K562 (cell line): ENCODE measurements around the gene AKR1A1. TPM values are rescaled to one million over a fixed set of nuclear protein-coding genes. Genes with fewer than 3 reads are reported as not detected.

Experiments
- ATAC-seq: fragments of 200-7000 bp; cut with Tn5 transposase; 3 replicates; pipeline ENCODE4 v1.9.1; 2020; ENCODE audit warnings: moderate library complexity
- BruUV-seq: library from RNA; stranded (reverse); fragments of 400-500 nt; replicated peaks from 2 replicates; lab custom pipeline; 2021; lab: Mats Ljungman, UMichigan
- CTCF ChIA-PET: fragments of 300-600 bp; formaldehyde crosslinking; extraction: SDS; loops from one replicate; lab custom pipeline; 2021; ENCODE audit warnings: low intra/inter-chr PET ratio; lab: Yijun Ruan, JAX
- POLR2A ChIA-PET: fragments of 300-600, 350-650 bp; sonication (Branson Sonifier 250); formaldehyde crosslinking; extraction: SDS; loops from one replicate; lab custom pipeline; 2021; ENCODE audit warnings: antibody characterized with exemption, inconsistent platforms; lab: Yijun Ruan, JAX
- DNase-seq, 4 experiments: peaks; one replicate each; pipeline versions ENCODE4 v3.0.0 to v3.0.0-alpha.2; 2011 to 2018; ENCODE audit warnings: low spot score in 3 of 4, mixed read lengths in 3 of 4; ENCODE audit errors: extremely low read depth in 1 of 4
- FAIRE-seq: peaks from 2 replicates; lab custom pipeline; 2011; peaks lifted over from hg19 to GRCh38; lab: Jason Lieb, UNC
- H2AFZ ChIP-seq: 2 replicates; pipeline ENCODE4 v1.6.0; 2011; ENCODE audit warnings: low read depth, low read length, control low read depth, inconsistent platforms
- H3K27ac ChIP-seq: fragments of 200-600 bp; 3 replicates; pipeline ENCODE4 v1.8.0; 2011; ENCODE audit warnings: low read depth, mild to moderate bottlenecking, control low read depth, inconsistent platforms, low read length, moderate library complexity, mixed read lengths; ENCODE audit errors: extremely low read depth
- H3K27me3 ChIP-seq, 2 experiments: fragments of 300-600 bp in 1 of 2; 2 replicates in 1 of 2; 3 replicates in 1 of 2; pipeline versions ENCODE4 v1.6.0 to v1.8.0; 2011; ENCODE audit warnings: inconsistent platforms in 2 of 2, low read length in 2 of 2, mild to moderate bottlenecking in 1 of 2, mixed read lengths in 1 of 2, moderate library complexity in 1 of 2; ENCODE audit not compliant: control insufficient read depth in 2 of 2, insufficient read depth in 2 of 2
- H3K36me3 ChIP-seq: fragments of 300-600 bp; 3 replicates; pipeline ENCODE4 v1.8.0; 2011; ENCODE audit warnings: mild to moderate bottlenecking, low read length, inconsistent platforms; ENCODE audit not compliant: control insufficient read depth, insufficient read depth
- H3K4me1 ChIP-seq, 2 experiments: fragments of 200-600 bp in 1 of 2; replicated peaks in 1 of 2; 2 replicates in 1 of 2; 3 replicates in 1 of 2; pipeline versions ENCODE4 v1.5.1 to v1.8.0; 2011; ENCODE audit warnings: inconsistent platforms in 2 of 2, low read length in 2 of 2, mild to moderate bottlenecking in 1 of 2, mixed read lengths in 1 of 2, moderate library complexity in 1 of 2; ENCODE audit not compliant: control insufficient read depth in 2 of 2, insufficient read depth in 2 of 2
- H3K4me2 ChIP-seq: 2 replicates; pipeline ENCODE4 v1.6.1; 2011; ENCODE audit warnings: low read length, control low read depth, inconsistent platforms, mixed read lengths; ENCODE audit not compliant: insufficient read depth
- H3K4me3 ChIP-seq: fragments of 200-600 bp; sonication (generic), shearing (Covaris generic); 2 replicates; pipeline ENCODE4 v1.5.1; 2016; ENCODE audit warnings: control low read depth, inconsistent platforms
- H3K79me2 ChIP-seq: fragments of 200-600 bp; 3 replicates; pipeline ENCODE4 v1.8.0; 2011; ENCODE audit warnings: low read length, inconsistent platforms; ENCODE audit not compliant: control insufficient read depth, insufficient read depth
- H3K9ac ChIP-seq, 2 experiments: 2 replicates each; pipeline versions ENCODE4 v1.6.0 to v1.6.1; 2011; ENCODE audit warnings: low read depth in 2 of 2, low read length in 2 of 2, control low read depth in 1 of 2, inconsistent platforms in 1 of 2, mild to moderate bottlenecking in 1 of 2, mixed read lengths in 1 of 2; ENCODE audit not compliant: insufficient read depth in 1 of 2
- H3K9me1 ChIP-seq: one replicate; pipeline ENCODE4 v1.6.0; 2011; ENCODE audit warnings: inconsistent platforms, mild to moderate bottlenecking, low read length, moderate library complexity; ENCODE audit not compliant: control insufficient read depth, insufficient read depth
- H3K9me3 ChIP-seq: replicated peaks from 2 replicates; pipeline ENCODE4 v1.5.1; 2011; ENCODE audit warnings: low read depth, low read length, inconsistent platforms; ENCODE audit not compliant: control insufficient read depth, insufficient read depth
- H4K20me1 ChIP-seq: replicated peaks from 2 replicates; pipeline ENCODE4 v1.6.1; 2011; ENCODE audit warnings: low read length, inconsistent platforms, mixed read lengths; ENCODE audit not compliant: control insufficient read depth, insufficient read depth
- ASH1L ChIP-seq: fragments of 450-650 bp; IDR thresholded peaks from 2 replicates; pipeline ENCODE4 v1.6.1; 2018; ENCODE audit warnings: borderline replicate concordance, mild to moderate bottlenecking, low read depth; ENCODE audit not compliant: partially characterized antibody
- HMGN3 ChIP-seq: IDR thresholded peaks from 2 replicates; pipeline ENCODE4 v1.6.1; 2011; ENCODE audit warnings: borderline replicate concordance, low read depth, mild to moderate bottlenecking, mixed read lengths, low read length; ENCODE audit not compliant: insufficient read length; ENCODE audit errors: extremely low read depth
- KLF16 ChIP-seq: IDR thresholded peaks from 2 replicates; pipeline ENCODE4 v1.6.1; 2016; ENCODE audit warnings: antibody characterized with exemption
- NFIC ChIP-seq: fragments of 450-650 bp; IDR thresholded peaks from 2 replicates; pipeline ENCODE4 v1.6.1; 2017; ENCODE audit warnings: mild to moderate bottlenecking, inconsistent platforms
- NR3C1 ChIP-seq: sonication (generic); formaldehyde crosslinking; IDR thresholded peaks from 2 replicates; pipeline ENCODE4 v1.8.1; 2022; ENCODE audit warnings: missing genetic modification reagents
- PTTG1 ChIP-seq: fragments of 450-650 bp; IDR thresholded peaks from 2 replicates; pipeline ENCODE4 v1.6.1; 2016; ENCODE audit warnings: low read depth, mild to moderate bottlenecking, missing genetic modification characterization, missing compliant biosample characterization
- SMARCA4 ChIP-seq: fragments of 450-650 bp; IDR thresholded peaks from 2 replicates; pipeline ENCODE4 v1.6.1; 2016
- ZNF121 ChIP-seq: sonication (generic); formaldehyde crosslinking; conservative IDR thresholded peaks from 2 replicates; pipeline ENCODE4 v1.8.0; 2022; ENCODE audit warnings: missing genetic modification reagents
- ZNF165 ChIP-seq: fragments of 250-450 bp; sonication (Bioruptor Pico); IDR thresholded peaks from 2 replicates; pipeline ENCODE4 v1.4.0; 2020; ENCODE audit warnings: borderline replicate concordance
- ZNF436 ChIP-seq: fragments of 250-450, 450-650 bp; sonication (Bioruptor Pico); formaldehyde crosslinking; IDR thresholded peaks from 2 replicates; pipeline ENCODE4 v1.7.0; 2020; ENCODE audit warnings: mild to moderate bottlenecking
- WGBS: fragments of 100-300 bp; shearing (Covaris generic); methylation state at CpG from one replicate; pipeline ENCODE4 v1.1.6; 2016; ENCODE audit warnings: low coverage, mixed read lengths; ENCODE audit not compliant: insufficient coverage; ENCODE audit errors: missing lambda C conversion rate; 5-methylcytosine and 5-hydroxymethylcytosine counted together
- in situ Hi-C: fragments of 300-500 bp; cut with MboI; formaldehyde crosslinking; loops from 4 replicates; pipeline ENCODE4 v1.15.0; 2018; ENCODE audit warnings: inconsistent platforms, mixed read lengths
- intact Hi-C: fragments of 100-400 bp; cut with micrococcal nuclease; formaldehyde crosslinking; loops from 2 replicates; pipeline ENCODE4 v1.14.2; 2022
- polyA plus RNA-seq, 8 experiments: library from polyadenylated mRNA; depleted of rRNA in 4 of 8; stranded (reverse) in 5 of 8; unstranded in 3 of 8; fragments of >200 nt; fragmentation: Nextera tagmentation in 2 of 8; fragmentation: Illumina TruSeq in 1 of 8; extraction: Ambion mirVana in 2 of 8; extraction: Trizol in 1 of 8; gene quantifications; 2 replicates each; pipeline versions ENCODE4 v1.2.1 to v1.2.3, GENCODE V29; 2011 to 2014; ENCODE audit warnings: inconsistent platforms in 1 of 8, missing spikeins in 1 of 8
- total RNA-seq, 7 experiments: library from RNA; depleted of rRNA in 6 of 7; stranded (reverse); fragments of >200 nt in 6 of 7; fragmentation: Illumina TruSeq in 2 of 7; extraction: Trizol in 2 of 7; gene quantifications; 2 replicates each; pipeline versions ENCODE4 v1.2.1 to v1.2.3, GENCODE V29; 2011 to 2021; ENCODE audit warnings: low replicate concordance in 1 of 7
- TF ChIP-seq, protein P1 (sequence below): sonication (generic); formaldehyde crosslinking; IDR thresholded peaks from 2 replicates; pipeline ENCODE4 v1.8.0; 2022; ENCODE audit warnings: mild to moderate bottlenecking, missing genetic modification reagents

Gene AKR1A1
- total and polyA plus RNA-seq, 9 of the 15 experiments (the other 6 are each of a cell fraction or from before 2014, with no cell fraction given), result 68.6 to 211 (median 132) TPM

DNA sequence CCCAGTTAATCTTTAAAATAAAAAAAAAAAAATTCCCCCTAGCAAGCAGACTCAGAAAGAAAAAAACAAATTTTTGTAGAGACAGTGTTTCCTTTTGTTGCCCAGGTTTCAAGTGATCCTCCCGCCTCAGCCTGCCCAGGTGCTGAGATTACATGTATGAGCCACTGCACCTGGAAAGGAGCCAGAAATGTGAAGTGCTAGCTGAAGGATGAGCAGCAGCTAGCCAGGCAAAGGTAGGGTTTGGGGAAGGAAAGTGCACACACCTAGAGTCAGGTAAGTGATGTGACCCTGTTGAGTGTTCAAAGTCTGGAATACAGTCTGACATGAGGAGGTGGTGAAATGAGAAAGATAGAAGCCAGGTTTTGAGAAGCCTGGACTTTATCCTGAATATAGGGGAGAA is 1.7 kb downstream of the AKR1A1 start:
- 81% methylated on average over 1 of the region's 1 CpG for WGBS
- POLR2A ChIA-PET, result interaction anchor here (1.2 to 5.3 kb wide), 7 partner anchors 10 to 831 kb away, joined by 4 to 83 read pairs (median 6); partner anchors contain the start of gene PRDX1
- FAIRE-seq (no peak), ATAC-seq (no peak), DNase-seq (no peak)
- Histone ChIP-seq H3K4me3 (no peak overlapping the region), H3K4me1 (peaks cover 10 to 17% of the 10 kb centered on the region in 2 experiments; a peak in 3 of 5 replicates), H3K9me3 (no peaks in the 10 kb centered on the region), H3K9ac (peak overlapping the region in 1 of 2 experiments; percentile 3; a peak in 1 of 4 replicates), H3K4me2 (no peak overlapping the region), H3K27ac (no peak overlapping the region), H3K79me2 (peaks cover 33% of the 10 kb centered on the region), H2AFZ (no peak overlapping the region), H3K36me3 (peaks cover 34% of the 10 kb centered on the region), H3K27me3 (no peaks in the 10 kb centered on the region; a peak in 1 of 5 replicates), H4K20me1 (no peaks in the 10 kb centered on the region), H3K9me1 (no peaks in the 10 kb centered on the region)
- no TSS peak for BruUV-seq
- CTCF ChIA-PET, result interaction anchor here (0.6 kb wide), 1 partner anchor 32 kb away, joined by 4 read pairs; no protein-coding TSS in a partner anchor
- in situ Hi-C loops (no loop called here), intact Hi-C loops (no loop called here)
- no peak for TF ChIP-seq PTTG1 (tag)
- no peak for TF ChIP-seq KLF16
- no peak for TF ChIP-seq ZNF165 (CRISPR knock-in tag)
- TF ChIP-seq, protein P1, sequence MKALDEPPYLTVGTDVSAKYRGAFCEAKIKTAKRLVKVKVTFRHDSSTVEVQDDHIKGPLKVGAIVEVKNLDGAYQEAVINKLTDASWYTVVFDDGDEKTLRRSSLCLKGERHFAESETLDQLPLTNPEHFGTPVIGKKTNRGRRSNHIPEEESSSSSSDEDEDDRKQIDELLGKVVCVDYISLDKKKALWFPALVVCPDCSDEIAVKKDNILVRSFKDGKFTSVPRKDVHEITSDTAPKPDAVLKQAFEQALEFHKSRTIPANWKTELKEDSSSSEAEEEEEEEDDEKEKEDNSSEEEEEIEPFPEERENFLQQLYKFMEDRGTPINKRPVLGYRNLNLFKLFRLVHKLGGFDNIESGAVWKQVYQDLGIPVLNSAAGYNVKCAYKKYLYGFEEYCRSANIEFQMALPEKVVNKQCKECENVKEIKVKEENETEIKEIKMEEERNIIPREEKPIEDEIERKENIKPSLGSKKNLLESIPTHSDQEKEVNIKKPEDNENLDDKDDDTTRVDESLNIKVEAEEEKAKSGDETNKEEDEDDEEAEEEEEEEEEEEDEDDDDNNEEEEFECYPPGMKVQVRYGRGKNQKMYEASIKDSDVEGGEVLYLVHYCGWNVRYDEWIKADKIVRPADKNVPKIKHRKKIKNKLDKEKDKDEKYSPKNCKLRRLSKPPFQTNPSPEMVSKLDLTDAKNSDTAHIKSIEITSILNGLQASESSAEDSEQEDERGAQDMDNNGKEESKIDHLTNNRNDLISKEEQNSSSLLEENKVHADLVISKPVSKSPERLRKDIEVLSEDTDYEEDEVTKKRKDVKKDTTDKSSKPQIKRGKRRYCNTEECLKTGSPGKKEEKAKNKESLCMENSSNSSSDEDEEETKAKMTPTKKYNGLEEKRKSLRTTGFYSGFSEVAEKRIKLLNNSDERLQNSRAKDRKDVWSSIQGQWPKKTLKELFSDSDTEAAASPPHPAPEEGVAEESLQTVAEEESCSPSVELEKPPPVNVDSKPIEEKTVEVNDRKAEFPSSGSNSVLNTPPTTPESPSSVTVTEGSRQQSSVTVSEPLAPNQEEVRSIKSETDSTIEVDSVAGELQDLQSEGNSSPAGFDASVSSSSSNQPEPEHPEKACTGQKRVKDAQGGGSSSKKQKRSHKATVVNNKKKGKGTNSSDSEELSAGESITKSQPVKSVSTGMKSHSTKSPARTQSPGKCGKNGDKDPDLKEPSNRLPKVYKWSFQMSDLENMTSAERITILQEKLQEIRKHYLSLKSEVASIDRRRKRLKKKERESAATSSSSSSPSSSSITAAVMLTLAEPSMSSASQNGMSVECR (CRISPR knock-in tag), result peak; percentile 41; the same call in 1 of the 2 replicates
- no peak for TF ChIP-seq ZNF436
- no peak for TF ChIP-seq HMGN3
- TF ChIP-seq ASH1L, result no peak
- no peak for TF ChIP-seq SMARCA4
- TF ChIP-seq NR3C1 (CRISPR knock-in tag), result no peak
- peak; percentile 75 for TF ChIP-seq NFIC
- no peak for TF ChIP-seq ZNF121 (CRISPR knock-in tag)
